HEK293 (cell line): ENCODE data around the gene G2E3.

Experiments
- CTCF ChIA-PET: fragments of 350-600 bp; formaldehyde crosslinking; extraction: SDS; loops from one replicate; lab custom pipeline; 2021; ENCODE audit warnings: antibody characterized with exemption; lab: Yijun Ruan, JAX
- POLR2A ChIA-PET: fragments of 300-600 bp; formaldehyde crosslinking; extraction: SDS; loops from one replicate; lab custom pipeline; 2020; ENCODE audit warnings: antibody characterized with exemption, inconsistent platforms; lab: Yijun Ruan, JAX
- H3K27ac ChIP-seq: fragments of 200-500 bp; sonication (Bioruptor generic); 2 replicates; pipeline ENCODE4 v1.5.1; 2014; ENCODE audit warnings: low read depth, low read length, control low read depth, inconsistent platforms; ENCODE audit errors: extremely low read depth
- H3K36me3 ChIP-seq, 2 experiments: fragments of 200-500 bp in 1 of 2; sonication (Bioruptor generic) in 1 of 2; 1 replicate in 1 of 2; 2 replicates in 1 of 2; pipeline ENCODE4 v1.5.1; 2014 to 2017; ENCODE audit warnings: inconsistent platforms in 2 of 2, low read length in 2 of 2; ENCODE audit not compliant: control insufficient read depth in 2 of 2, insufficient read depth in 1 of 2
- H3K4me1 ChIP-seq: fragments of 200-500 bp; sonication (Bioruptor generic); 2 replicates; pipeline ENCODE4 v1.5.1; 2014; ENCODE audit warnings: mild to moderate bottlenecking, low read length, inconsistent platforms; ENCODE audit not compliant: control insufficient read depth, insufficient read depth
- H3K4me3 ChIP-seq: 2 replicates; pipeline ENCODE4 v1.5.1; 2011; ENCODE audit warnings: low read depth, mild to moderate bottlenecking, control low read depth, low read length, moderate library complexity
- H3K9me3 ChIP-seq: fragments of 200-500 bp; sonication (Bioruptor generic); 2 replicates; pipeline ENCODE4 v1.5.1; 2014; ENCODE audit warnings: low read depth, low read length, inconsistent platforms; ENCODE audit not compliant: control insufficient read depth, insufficient read depth
- AEBP2 ChIP-seq: fragments of 450-650 bp; formaldehyde crosslinking; IDR thresholded peaks from 2 replicates; pipeline ENCODE4 v1.5.1; 2016; ENCODE audit warnings: missing biosample characterization, missing genetic modification characterization, borderline replicate concordance
- CTCF ChIP-seq: fragments of 450-650 bp; formaldehyde crosslinking; IDR thresholded peaks from 2 replicates; pipeline ENCODE4 v1.5.1; 2016; ENCODE audit warnings: missing biosample characterization, missing genetic modification characterization
- GLI4 ChIP-seq: fragments of 450-650 bp; formaldehyde crosslinking; IDR thresholded peaks from 2 replicates; pipeline ENCODE4 v1.5.1; 2016; ENCODE audit warnings: missing biosample characterization, missing genetic modification characterization
- HOXD13 ChIP-seq: sonication (generic); formaldehyde crosslinking; IDR thresholded peaks from 2 replicates; pipeline ENCODE4 v1.8.0; 2022; ENCODE audit warnings: missing genetic modification reagents, borderline replicate concordance
- PBX3 ChIP-seq: sonication (generic); formaldehyde crosslinking; IDR thresholded peaks from 2 replicates; pipeline ENCODE4 v1.8.1; 2022; ENCODE audit warnings: mild to moderate bottlenecking, moderate library complexity, missing genetic modification reagents
- SETDB1 ChIP-seq: IDR thresholded peaks from one replicate; pipeline ENCODE4 v1.6.1; 2017; ENCODE audit warnings: mild to moderate bottlenecking, low read length, moderate library complexity, mixed read lengths; ENCODE audit not compliant: insufficient read length
- SP3 ChIP-seq: fragments of 450-650 bp; formaldehyde crosslinking; IDR thresholded peaks from 2 replicates; pipeline ENCODE4 v1.5.1; 2016; ENCODE audit warnings: missing biosample characterization, missing genetic modification characterization
- ZNF112 ChIP-seq: fragments of 450-650 bp; formaldehyde crosslinking; IDR thresholded peaks from 2 replicates; pipeline ENCODE4 v1.5.0; 2017; ENCODE audit warnings: missing biosample characterization, missing genetic modification characterization
- ZNF223 ChIP-seq: fragments of 450-650 bp; formaldehyde crosslinking; IDR thresholded peaks from 2 replicates; pipeline ENCODE4 v1.5.1; 2016; ENCODE audit warnings: missing biosample characterization, missing genetic modification characterization
- ZNF302 ChIP-seq: fragments of 450-650 bp; formaldehyde crosslinking; IDR thresholded peaks from 2 replicates; pipeline ENCODE4 v1.5.1; 2016; ENCODE audit warnings: missing biosample characterization, missing genetic modification characterization, low read depth
- ZNF366 ChIP-seq: fragments of 450-650 bp; formaldehyde crosslinking; conservative IDR thresholded peaks from 2 replicates; pipeline ENCODE4 v1.5.1; 2016; ENCODE audit warnings: missing biosample characterization, missing genetic modification characterization
- ZNF37A ChIP-seq: fragments of 450-650 bp; IDR thresholded peaks from 2 replicates; pipeline ENCODE4 v1.5.1; 2018; ENCODE audit warnings: missing biosample characterization, missing genetic modification characterization
- ZNF501 ChIP-seq: fragments of 450-650 bp; formaldehyde crosslinking; IDR thresholded peaks from 2 replicates; pipeline ENCODE4 v1.5.1; 2016; ENCODE audit warnings: missing biosample characterization, missing genetic modification characterization
- ZNF544 ChIP-seq: fragments of 450-650 bp; formaldehyde crosslinking; IDR thresholded peaks from 2 replicates; pipeline ENCODE4 v1.5.0; 2017; ENCODE audit warnings: missing biosample characterization, missing genetic modification characterization
- ZNF549 ChIP-seq: fragments of 450-650 bp; IDR thresholded peaks from 2 replicates; pipeline ENCODE4 v1.5.1; 2018; ENCODE audit warnings: missing biosample characterization, missing genetic modification characterization, mild to moderate bottlenecking, inconsistent platforms, moderate library complexity
- ZNF558 ChIP-seq: fragments of 450-650 bp; formaldehyde crosslinking; IDR thresholded peaks from 2 replicates; pipeline ENCODE4 v1.5.1; 2016; ENCODE audit warnings: missing biosample characterization, missing genetic modification characterization
- ZNF596 ChIP-seq: fragments of 450-650 bp; IDR thresholded peaks from 2 replicates; pipeline ENCODE4 v1.5.0; 2018; ENCODE audit warnings: missing biosample characterization, mild to moderate bottlenecking, missing genetic modification characterization, moderate library complexity
- ZNF843 ChIP-seq: fragments of 450-650 bp; formaldehyde crosslinking; IDR thresholded peaks from 2 replicates; pipeline ENCODE4 v1.5.1; 2016; ENCODE audit warnings: missing biosample characterization, missing genetic modification characterization
- TF ChIP-seq, protein P1 (sequence below): fragments of 450-650 bp; formaldehyde crosslinking; IDR thresholded peaks from 2 replicates; pipeline ENCODE4 v1.5.1; 2016; ENCODE audit warnings: missing biosample characterization, missing genetic modification characterization

The G2E3 gene

DNA sequence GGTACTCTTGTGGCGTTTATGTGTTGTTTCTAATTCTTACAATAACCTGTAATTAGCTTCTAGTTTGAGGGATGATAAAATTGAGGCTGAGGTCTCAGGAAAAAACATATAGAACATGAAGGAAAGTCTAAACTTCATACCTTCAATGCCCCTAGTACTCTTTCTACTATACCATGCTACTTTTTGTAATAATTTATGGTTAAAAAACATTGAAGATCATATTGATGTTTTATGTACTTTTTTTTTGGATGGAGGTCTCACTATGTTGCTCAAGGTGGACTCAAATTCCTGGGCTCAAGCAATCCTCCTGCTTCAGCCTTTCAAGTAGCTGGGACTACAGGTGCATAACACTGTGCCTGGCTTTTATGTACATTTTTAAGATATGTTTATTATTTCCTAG lies 13.8 kb downstream of the G2E3 start (continued):
- TF ChIP-seq ZNF558 (tag by site-specific recombination), result no peak
- no peak for TF ChIP-seq ZNF843 (tag by site-specific recombination)
- TF ChIP-seq, all 188 proteins: peak for 0

DNA sequence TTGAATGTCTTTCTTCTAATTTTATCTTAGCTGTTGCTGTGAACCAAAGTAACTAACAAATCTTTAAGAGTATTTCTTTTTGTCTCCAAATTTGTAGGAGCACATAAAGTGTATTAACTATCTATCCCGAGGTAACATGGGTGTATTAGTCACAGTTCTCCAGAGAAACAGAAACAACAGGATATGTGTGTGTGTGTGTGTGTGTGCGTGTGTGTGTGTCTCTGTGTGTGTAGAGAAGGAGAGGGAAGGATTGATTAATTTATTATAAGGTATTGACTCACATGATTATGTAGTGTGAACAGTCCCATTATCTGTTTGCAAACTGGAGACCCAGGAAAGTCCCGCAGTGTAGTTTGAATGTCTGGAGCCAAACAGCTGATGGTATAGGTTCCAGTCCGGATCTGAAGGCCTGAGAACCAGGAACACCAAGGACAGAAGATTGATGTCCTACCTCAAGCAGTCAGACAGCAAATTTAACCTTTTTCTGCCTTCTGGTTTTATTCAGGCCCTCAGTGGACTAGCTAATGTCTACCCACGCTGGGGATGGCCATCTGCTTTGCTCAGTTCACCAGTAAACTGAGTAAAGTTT lies 14.4 kb downstream of the G2E3 start:
- ChIA-PET POLR2A (no interaction called here), CTCF (no interaction called here)
- Histone ChIP-seq H3K36me3 (no peaks in the 10 kb centered on the region; a peak in 1 of 3 replicates), H3K4me3 (no peak overlapping the region), H3K4me1 (peaks cover 23% of the 10 kb centered on the region), H3K9me3 (no peaks in the 10 kb centered on the region), H3K27ac (no peak overlapping the region)
- TF ChIP-seq PBX3 (CRISPR knock-in tag) (no peak), SP3 (tag by site-specific recombination) (no peak), AEBP2 (tag by site-specific recombination) (no peak), ZNF112 (no peak), ZNF302 (tag by site-specific recombination) (no peak), ZNF501 (tag by site-specific recombination) (no peak), ZNF544 (tag by site-specific recombination) (no peak), SETDB1 (no peak), CTCF (tag by site-specific recombination) (no peak), ZNF37A (tag by site-specific recombination) (no peak), ZNF596 (tag by site-specific recombination) (no peak), ZNF366 (tag by site-specific recombination) (no peak), ZNF223 (tag by site-specific recombination) (no peak), HOXD13 (no peak), ZNF549 (tag by site-specific recombination) (no peak), GLI4 (tag by site-specific recombination) (no peak)
- TF ChIP-seq, protein P1, sequence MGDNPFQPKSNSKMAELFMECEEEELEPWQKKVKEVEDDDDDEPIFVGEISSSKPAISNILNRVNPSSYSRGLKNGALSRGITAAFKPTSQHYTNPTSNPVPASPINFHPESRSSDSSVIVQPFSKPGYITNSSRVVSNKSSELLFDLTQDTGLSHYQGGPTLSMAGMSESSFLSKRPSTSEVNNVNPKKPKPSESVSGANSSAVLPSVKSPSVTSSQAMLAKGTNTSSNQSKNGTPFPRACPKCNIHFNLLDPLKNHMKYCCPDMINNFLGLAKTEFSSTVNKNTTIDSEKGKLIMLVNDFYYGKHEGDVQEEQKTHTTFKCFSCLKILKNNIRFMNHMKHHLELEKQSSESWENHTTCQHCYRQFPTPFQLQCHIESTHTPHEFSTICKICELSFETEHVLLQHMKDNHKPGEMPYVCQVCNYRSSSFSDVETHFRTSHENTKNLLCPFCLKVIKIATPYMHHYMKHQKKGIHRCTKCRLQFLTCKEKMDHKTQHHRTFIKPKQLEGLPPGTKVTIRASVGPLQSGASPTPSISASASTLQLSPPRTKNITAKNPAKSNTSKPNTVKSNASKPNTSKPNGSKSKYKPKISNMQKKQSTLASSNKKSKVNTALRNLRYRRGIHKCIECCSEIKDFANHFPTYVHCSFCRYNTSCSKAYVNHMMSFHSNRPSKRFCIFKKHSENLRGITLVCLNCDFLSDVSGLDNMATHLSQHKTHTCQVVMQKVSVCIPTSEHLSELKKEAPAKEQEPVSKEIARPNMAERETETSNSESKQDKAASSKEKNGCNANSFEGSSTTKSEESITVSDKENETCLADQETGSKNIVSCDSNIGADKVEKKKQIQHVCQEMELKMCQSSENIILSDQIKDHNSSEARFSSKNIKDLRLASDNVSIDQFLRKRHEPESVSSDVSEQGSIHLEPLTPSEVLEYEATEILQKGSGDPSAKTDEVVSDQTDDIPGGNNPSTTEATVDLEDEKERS (tag by site-specific recombination), result no peak
